A673 (cell line): ENCODE measurements around the gene BAG5.
"Not testable (repeated sequence)": the region's sequence is repeated elsewhere in the genome, so short reads cannot be mapped to it uniquely, and the experiment has no call there.

Experiments
- EZH2 ChIP-seq: fragments of 200-600 bp; sonication (generic); IDR thresholded peaks from 2 replicates; pipeline ENCODE4 v1.6.1; 2017; ENCODE audit warnings: borderline replicate concordance, low read depth, mild to moderate bottlenecking, mixed read lengths, antibody characterized with exemption, low read length; ENCODE audit not compliant: poor library complexity, severe bottlenecking
- TF ChIP-seq, protein P1 (sequence below): fragments of 300-800, 200-600 bp; sonication (generic); conservative IDR thresholded peaks from 2 replicates; pipeline ENCODE4 v1.5.1; 2017; ENCODE audit warnings: low read depth, mild to moderate bottlenecking, antibody characterized with exemption, low read length, moderate library complexity, mixed read lengths

- TF ChIP-seq, protein P1, sequence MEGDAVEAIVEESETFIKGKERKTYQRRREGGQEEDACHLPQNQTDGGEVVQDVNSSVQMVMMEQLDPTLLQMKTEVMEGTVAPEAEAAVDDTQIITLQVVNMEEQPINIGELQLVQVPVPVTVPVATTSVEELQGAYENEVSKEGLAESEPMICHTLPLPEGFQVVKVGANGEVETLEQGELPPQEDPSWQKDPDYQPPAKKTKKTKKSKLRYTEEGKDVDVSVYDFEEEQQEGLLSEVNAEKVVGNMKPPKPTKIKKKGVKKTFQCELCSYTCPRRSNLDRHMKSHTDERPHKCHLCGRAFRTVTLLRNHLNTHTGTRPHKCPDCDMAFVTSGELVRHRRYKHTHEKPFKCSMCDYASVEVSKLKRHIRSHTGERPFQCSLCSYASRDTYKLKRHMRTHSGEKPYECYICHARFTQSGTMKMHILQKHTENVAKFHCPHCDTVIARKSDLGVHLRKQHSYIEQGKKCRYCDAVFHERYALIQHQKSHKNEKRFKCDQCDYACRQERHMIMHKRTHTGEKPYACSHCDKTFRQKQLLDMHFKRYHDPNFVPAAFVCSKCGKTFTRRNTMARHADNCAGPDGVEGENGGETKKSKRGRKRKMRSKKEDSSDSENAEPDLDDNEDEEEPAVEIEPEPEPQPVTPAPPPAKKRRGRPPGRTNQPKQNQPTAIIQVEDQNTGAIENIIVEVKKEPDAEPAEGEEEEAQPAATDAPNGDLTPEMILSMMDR, result not testable (repeated sequence)
- TF ChIP-seq EZH2, result not testable (repeated sequence)
Observed at GRCh38 chr14:103609081-103609480, 46.6 kb upstream of the BAG5 start.
